Karpas-422 (cell line): ENCODE results near the gene PNLIP. TPM values are rescaled to one million over a fixed set of nuclear protein-coding genes. Genes with fewer than 3 reads are reported as not detected.

Source experiments
- DNase-seq: peaks from one replicate; pipeline ENCODE4 v3.0.0-alpha.2; 2015
- H2AFZ ChIP-seq: fragments of 200-600 bp; sonication (generic); 2 replicates; pipeline ENCODE4 v1.6.1; 2014; ENCODE audit warnings: antibody characterized with exemption, low read length, mixed read lengths
- H3K27ac ChIP-seq: fragments of 200-600 bp; sonication (generic); 2 replicates; pipeline ENCODE4 v1.5.1; 2014; ENCODE audit warnings: mild to moderate bottlenecking, low read length, moderate library complexity
- H3K27me3 ChIP-seq: fragments of 200-600 bp; sonication (generic); 2 replicates; pipeline ENCODE4 v1.6.1; 2014; ENCODE audit warnings: low read length, mixed read lengths
- H3K36me3 ChIP-seq: fragments of 200-600 bp; sonication (generic); 2 replicates; pipeline ENCODE4 v1.6.1; 2014; ENCODE audit warnings: low read length, mixed read lengths; ENCODE audit not compliant: insufficient read depth
- H3K4me1 ChIP-seq: fragments of 200-600 bp; sonication (generic); 2 replicates; pipeline ENCODE4 v1.6.1; 2014; ENCODE audit warnings: mild to moderate bottlenecking, low read length, mixed read lengths
- H3K4me2 ChIP-seq: fragments of 200-600 bp; sonication (generic); 2 replicates; pipeline ENCODE4 v1.6.1; 2014; ENCODE audit warnings: low read length, low read depth, mild to moderate bottlenecking; ENCODE audit not compliant: poor library complexity, severe bottlenecking
- H3K4me3 ChIP-seq: fragments of 200-600 bp; sonication (generic); 2 replicates; pipeline ENCODE4 v1.5.1; 2014; ENCODE audit warnings: mild to moderate bottlenecking, antibody characterized with exemption, low read length, mixed read lengths
- H3K79me2 ChIP-seq: fragments of 200-600 bp; sonication (generic); 2 replicates; pipeline ENCODE4 v1.6.1; 2014; ENCODE audit warnings: mild to moderate bottlenecking, low read length, mixed read lengths
- H3K9ac ChIP-seq: fragments of 200-600 bp; sonication (generic); 2 replicates; pipeline ENCODE4 v1.6.0; 2014; ENCODE audit warnings: low read length
- H3K9me2 ChIP-seq: fragments of 200-600 bp; sonication (generic), shearing (Covaris generic); replicated peaks from 2 replicates; pipeline ENCODE4 v1.6.0; 2014; ENCODE audit warnings: mild to moderate bottlenecking, low read length, moderate library complexity; ENCODE audit not compliant: insufficient read depth
- H3K9me3 ChIP-seq: fragments of 300-700, 200-600 bp; sonication (generic); 2 replicates; pipeline ENCODE4 v1.6.1; 2014; ENCODE audit warnings: low read length, mixed read lengths
- H4K20me1 ChIP-seq: fragments of 200-600 bp; sonication (generic); 2 replicates; pipeline ENCODE4 v1.6.1; 2014; ENCODE audit warnings: mild to moderate bottlenecking, antibody characterized with exemption, low read length, low read depth; ENCODE audit not compliant: insufficient read depth
- total RNA-seq: library from RNA; depleted of rRNA; stranded (reverse); fragments of >200 nt; shearing (Covaris generic); gene quantifications from 2 replicates; pipeline ENCODE4 v1.2.3, GENCODE V29; 2014; ENCODE audit warnings: low replicate concordance

The PNLIP gene
- total RNA-seq, 1 experiment from 2014 or later, result not detected

GRCh38 chr10:116588995-116589394 is 43.3 kb downstream of the PNLIP start:
- no peaks in the 10 kb centered on the region for H3K36me3 ChIP-seq
- DNase-seq, result no peak
- no peaks in the 10 kb centered on the region for H3K9me2 ChIP-seq
- no peaks in the 10 kb centered on the region for H3K9me3 ChIP-seq
- H3K27ac ChIP-seq, result no peak overlapping the region
- H3K9ac ChIP-seq, result no peak overlapping the region
- H3K4me1 ChIP-seq, result no peaks in the 10 kb centered on the region
- H2AFZ ChIP-seq, result no peak overlapping the region
- no peak overlapping the region for H3K4me2 ChIP-seq
- H3K4me3 ChIP-seq, result no peak overlapping the region
- no peaks in the 10 kb centered on the region for H4K20me1 ChIP-seq
- no peaks in the 10 kb centered on the region for H3K27me3 ChIP-seq
- H3K79me2 ChIP-seq, result no peaks in the 10 kb centered on the region

- H3K36me3 ChIP-seq, result no peaks in the 10 kb centered on the region
- no peak overlapping the region for H3K9ac ChIP-seq
- H3K27ac ChIP-seq, result no peak overlapping the region
- H3K4me2 ChIP-seq, result no peak overlapping the region
- no peaks in the 10 kb centered on the region for H3K9me2 ChIP-seq
- no peak overlapping the region for H2AFZ ChIP-seq
- no peaks in the 10 kb centered on the region for H3K9me3 ChIP-seq
- no peaks in the 10 kb centered on the region for H4K20me1 ChIP-seq
- H3K4me3 ChIP-seq, result no peak overlapping the region
- no peak for DNase-seq
- no peaks in the 10 kb centered on the region for H3K79me2 ChIP-seq
- no peaks in the 10 kb centered on the region for H3K4me1 ChIP-seq
- H3K27me3 ChIP-seq, result no peaks in the 10 kb centered on the region
These were observed 44.2 kb downstream of the PNLIP start for GRCh38 chr10:116589926-116590325.

GRCh38 chr10:116590590-116591444 is 45.1 kb downstream of the PNLIP start, which contains the start of gene PNLIPRP1:
TSS of gene PNLIPRP1 (plus strand) at chr10:116590959. CDS start at chr10:116591130, 171 bp downstream.
- no peaks in the 10 kb centered on the region for H3K9me2 ChIP-seq
- no peak within 1 kb of the TSS for H2AFZ ChIP-seq
- no peak within 1 kb of the TSS for H3K9ac ChIP-seq
- no peaks in the 10 kb centered on the region for H3K27me3 ChIP-seq
- no peaks in the 10 kb centered on the region for H3K79me2 ChIP-seq
- H3K4me1 ChIP-seq, result no peaks in the 10 kb centered on the region
- no peak within 1 kb of the TSS for H3K4me3 ChIP-seq
- H3K27ac ChIP-seq, result no peak within 1 kb of the TSS
- no peaks in the 10 kb centered on the region for H3K36me3 ChIP-seq
- H3K9me3 ChIP-seq, result no peaks in the 10 kb centered on the region
- no peak for DNase-seq
- no peak within 1 kb of the TSS for H3K4me2 ChIP-seq
- no peaks in the 10 kb centered on the region for H4K20me1 ChIP-seq

- H3K9me3 ChIP-seq, result no peaks in the 10 kb centered on the region
- H3K79me2 ChIP-seq, result no peaks in the 10 kb centered on the region
- H3K36me3 ChIP-seq, result no peaks in the 10 kb centered on the region
- no peaks in the 10 kb centered on the region for H3K4me1 ChIP-seq
- H2AFZ ChIP-seq, result no peak overlapping the region
- H3K27me3 ChIP-seq, result no peaks in the 10 kb centered on the region
- H3K4me2 ChIP-seq, result no peak overlapping the region
- no peaks in the 10 kb centered on the region for H4K20me1 ChIP-seq
- no peak for DNase-seq
- H3K9ac ChIP-seq, result no peak overlapping the region
- H3K4me3 ChIP-seq, result no peak overlapping the region
- H3K27ac ChIP-seq, result no peak overlapping the region
- H3K9me2 ChIP-seq, result no peaks in the 10 kb centered on the region
These were observed 47.5 kb downstream of the PNLIP start for GRCh38 chr10:116593139-116593740.

- Histone ChIP-seq H4K20me1 (no peaks in the 10 kb centered on the region), H3K36me3 (no peaks in the 10 kb centered on the region), H3K9me3 (no peaks in the 10 kb centered on the region), H3K27ac (no peak overlapping the region), H3K9ac (no peak overlapping the region), H3K4me1 (no peaks in the 10 kb centered on the region), H3K79me2 (no peaks in the 10 kb centered on the region), H2AFZ (no peak overlapping the region), H3K27me3 (no peaks in the 10 kb centered on the region), H3K4me3 (no peak overlapping the region), H3K4me2 (no peak overlapping the region), H3K9me2 (no peaks in the 10 kb centered on the region)
- DNase-seq, result no peak
These were observed 48.8 kb downstream of the PNLIP start for GRCh38 chr10:116594525-116595035.

GRCh38 chr10:116596062-116596461 is 50.3 kb downstream of the PNLIP start:
- H3K9ac ChIP-seq, result no peak overlapping the region
- no peaks in the 10 kb centered on the region for H3K9me3 ChIP-seq
- no peaks in the 10 kb centered on the region for H4K20me1 ChIP-seq
- H3K4me1 ChIP-seq, result no peaks in the 10 kb centered on the region
- H3K4me2 ChIP-seq, result no peak overlapping the region
- H3K9me2 ChIP-seq, result no peaks in the 10 kb centered on the region
- H3K79me2 ChIP-seq, result no peaks in the 10 kb centered on the region
- H3K27ac ChIP-seq, result no peak overlapping the region
- H3K36me3 ChIP-seq, result no peaks in the 10 kb centered on the region
- no peak overlapping the region for H3K4me3 ChIP-seq
- H2AFZ ChIP-seq, result no peak overlapping the region
- no peaks in the 10 kb centered on the region for H3K27me3 ChIP-seq
- DNase-seq, result no peak

GRCh38 chr10:116597543-116597942 is 51.8 kb downstream of the PNLIP start:
- no peak overlapping the region for H3K4me2 ChIP-seq
- no peaks in the 10 kb centered on the region for H3K9me2 ChIP-seq
- no peaks in the 10 kb centered on the region for H3K4me1 ChIP-seq
- no peaks in the 10 kb centered on the region for H3K9me3 ChIP-seq
- no peak overlapping the region for H3K9ac ChIP-seq
- H2AFZ ChIP-seq, result no peak overlapping the region
- H3K79me2 ChIP-seq, result no peaks in the 10 kb centered on the region
- H3K27me3 ChIP-seq, result no peaks in the 10 kb centered on the region
- H4K20me1 ChIP-seq, result no peaks in the 10 kb centered on the region
- no peaks in the 10 kb centered on the region for H3K36me3 ChIP-seq
- H3K4me3 ChIP-seq, result no peak overlapping the region
- DNase-seq, result no peak
- H3K27ac ChIP-seq, result no peak overlapping the region

- Histone ChIP-seq H3K9ac (no peak overlapping the region), H2AFZ (no peak overlapping the region), H3K36me3 (no peaks in the 10 kb centered on the region), H3K27ac (no peak overlapping the region), H3K4me2 (no peak overlapping the region), H3K4me3 (no peak overlapping the region), H3K79me2 (no peaks in the 10 kb centered on the region), H3K4me1 (no peaks in the 10 kb centered on the region), H4K20me1 (no peaks in the 10 kb centered on the region), H3K9me3 (no peaks in the 10 kb centered on the region), H3K9me2 (no peaks in the 10 kb centered on the region), H3K27me3 (no peaks in the 10 kb centered on the region)
- no peak for DNase-seq
These were observed 52.6 kb downstream of the PNLIP start for GRCh38 chr10:116598329-116598728.
